SIG-M5 (cell line): ENCODE measurements around the gene HOXD10.

ENCODE experiments used
- DNase-seq: peaks from one replicate; lab custom pipeline; 2025; lab: John Stamatoyannopoulos, UW

The HOXD10 gene

GRCh38 chr2:176115883-176116813, at the start of gene HOXD10:
TSS of gene HOXD10 (plus strand) at chr2:176116778. CDS start at chr2:176116834, 56 bp downstream.
- no peak for DNase-seq

GRCh38 chr2:176067589-176068418, 48.8 kb upstream of the HOXD10 start:
- no peak for DNase-seq

GRCh38 chr2:176068419-176068832, 48.2 kb upstream of the HOXD10 start:
- no peak for DNase-seq

GRCh38 chr2:176071330-176072291, 45.0 kb upstream of the HOXD10 start:
- no peak for DNase-seq

- no peak for DNase-seq
Observed at GRCh38 chr2:176072292-176072669, 44.3 kb upstream of the HOXD10 start.

- DNase-seq, result no peak
Observed at GRCh38 chr2:176072951-176073904, 43.4 kb upstream of the HOXD10 start.

- no peak for DNase-seq
Observed at GRCh38 chr2:176074919-176075425, 41.6 kb upstream of the HOXD10 start.

- DNase-seq, result no peak
Observed at GRCh38 chr2:176075481-176075880, 41.1 kb upstream of the HOXD10 start.

- no peak for DNase-seq
Observed at GRCh38 chr2:176076063-176076462, 40.5 kb upstream of the HOXD10 start.

- no peak for DNase-seq
Observed at GRCh38 chr2:176076796-176077195, 39.8 kb upstream of the HOXD10 start.

GRCh38 chr2:176078541-176079284, 37.9 kb upstream of the HOXD10 start:
- no peak for DNase-seq

GRCh38 chr2:176079285-176079830, 37.2 kb upstream of the HOXD10 start:
- DNase-seq, result no peak

GRCh38 chr2:176079831-176080539, 36.6 kb upstream of the HOXD10 start:
- peak; percentile 39 for DNase-seq

GRCh38 chr2:176080540-176081375, 35.8 kb upstream of the HOXD10 start:
- no peak for DNase-seq

GRCh38 chr2:176081376-176081836, 35.2 kb upstream of the HOXD10 start:
- DNase-seq, result no peak

- DNase-seq, result no peak
Observed at GRCh38 chr2:176081837-176082524, 34.6 kb upstream of the HOXD10 start.

- DNase-seq, result no peak
Observed at GRCh38 chr2:176082525-176082823, 34.1 kb upstream of the HOXD10 start.
